GM20000 (cell line): Measurements from ENCODE around the gene CYP39A1.

ENCODE experiments used
- DNase-seq: peaks from one replicate; pipeline ENCODE4 v3.0.0; 2012; ENCODE audit warnings: low spot score
- TF ChIP-seq, protein P1 (sequence below): IDR thresholded peaks from 2 replicates; pipeline ENCODE4 v1.5.1; 2012; ENCODE audit warnings: mild to moderate bottlenecking, control low read depth; ENCODE audit errors: extremely low read depth, missing control alignments

CYP39A1 gene

DNA sequence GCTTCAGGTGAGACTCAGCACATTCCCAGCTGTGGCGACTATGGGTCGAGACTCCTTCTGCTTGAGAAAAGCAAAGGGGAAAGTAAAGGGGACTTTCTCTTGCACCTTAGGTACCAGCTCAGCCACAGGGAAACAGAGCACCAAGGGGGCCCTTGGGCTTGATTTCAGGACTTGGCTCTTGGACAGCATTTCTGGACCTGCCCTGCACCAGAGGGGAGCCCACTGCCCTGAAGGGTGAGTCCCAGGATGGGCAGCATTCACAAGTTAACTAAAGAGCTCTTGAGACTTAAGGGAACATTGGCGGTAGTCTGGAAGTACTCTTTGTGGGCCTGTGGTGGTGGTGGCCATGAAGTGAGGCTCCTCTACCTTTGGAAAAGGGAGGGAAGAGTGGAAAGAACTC lies 111.1 kb downstream of the CYP39A1 start:
- DNase-seq = no peak
- TF ChIP-seq, protein P1, sequence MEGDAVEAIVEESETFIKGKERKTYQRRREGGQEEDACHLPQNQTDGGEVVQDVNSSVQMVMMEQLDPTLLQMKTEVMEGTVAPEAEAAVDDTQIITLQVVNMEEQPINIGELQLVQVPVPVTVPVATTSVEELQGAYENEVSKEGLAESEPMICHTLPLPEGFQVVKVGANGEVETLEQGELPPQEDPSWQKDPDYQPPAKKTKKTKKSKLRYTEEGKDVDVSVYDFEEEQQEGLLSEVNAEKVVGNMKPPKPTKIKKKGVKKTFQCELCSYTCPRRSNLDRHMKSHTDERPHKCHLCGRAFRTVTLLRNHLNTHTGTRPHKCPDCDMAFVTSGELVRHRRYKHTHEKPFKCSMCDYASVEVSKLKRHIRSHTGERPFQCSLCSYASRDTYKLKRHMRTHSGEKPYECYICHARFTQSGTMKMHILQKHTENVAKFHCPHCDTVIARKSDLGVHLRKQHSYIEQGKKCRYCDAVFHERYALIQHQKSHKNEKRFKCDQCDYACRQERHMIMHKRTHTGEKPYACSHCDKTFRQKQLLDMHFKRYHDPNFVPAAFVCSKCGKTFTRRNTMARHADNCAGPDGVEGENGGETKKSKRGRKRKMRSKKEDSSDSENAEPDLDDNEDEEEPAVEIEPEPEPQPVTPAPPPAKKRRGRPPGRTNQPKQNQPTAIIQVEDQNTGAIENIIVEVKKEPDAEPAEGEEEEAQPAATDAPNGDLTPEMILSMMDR = no peak

- DNase-seq = no peak
- TF ChIP-seq, protein P1 = no peak
Observed at GRCh38 chr6:46539866-46540265, 112.8 kb downstream of the CYP39A1 start.

DNA sequence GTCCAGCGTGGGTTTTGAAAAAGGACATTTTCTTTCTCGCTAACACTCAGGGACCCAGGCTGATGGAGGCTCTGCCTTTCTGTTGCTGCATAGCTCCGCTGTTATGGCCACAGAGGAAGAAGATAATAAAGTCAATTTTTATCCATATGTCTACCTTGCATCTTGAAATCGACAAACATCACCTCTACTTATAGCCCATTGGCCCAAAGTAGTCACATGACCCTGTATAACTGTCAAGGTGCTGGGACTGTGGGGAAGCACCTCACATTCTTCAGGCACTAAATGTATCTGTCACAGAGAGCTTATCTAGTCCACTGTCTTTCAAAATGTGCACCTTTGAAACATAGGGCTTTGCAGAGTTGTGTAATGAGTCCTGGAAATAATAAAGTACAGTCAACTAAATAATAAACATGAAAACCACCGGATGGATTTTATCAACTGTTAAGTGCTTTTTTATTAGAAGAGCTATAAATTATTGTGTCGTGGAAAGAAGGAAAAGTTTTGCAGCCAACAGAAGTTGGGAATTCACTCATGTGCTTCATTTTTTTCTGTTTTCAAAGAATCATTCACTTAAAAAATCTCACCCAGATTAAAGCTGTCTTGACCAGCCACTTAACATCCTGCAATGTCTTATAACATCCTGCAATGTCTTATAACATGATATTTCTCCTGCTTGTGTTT lies 113.7 kb downstream of the CYP39A1 start:
- DNase-seq = no peak
- TF ChIP-seq, protein P1 = no peak

- no peak for DNase-seq
- TF ChIP-seq, protein P1 = no peak
Observed at GRCh38 chr6:46530896-46531295, 121.7 kb downstream of the CYP39A1 start.

GRCh38 chr6:46528961-46529750 lies 123.5 kb downstream of the CYP39A1 start:
- TF ChIP-seq, protein P1 = no peak
- DNase-seq = no peak

DNA sequence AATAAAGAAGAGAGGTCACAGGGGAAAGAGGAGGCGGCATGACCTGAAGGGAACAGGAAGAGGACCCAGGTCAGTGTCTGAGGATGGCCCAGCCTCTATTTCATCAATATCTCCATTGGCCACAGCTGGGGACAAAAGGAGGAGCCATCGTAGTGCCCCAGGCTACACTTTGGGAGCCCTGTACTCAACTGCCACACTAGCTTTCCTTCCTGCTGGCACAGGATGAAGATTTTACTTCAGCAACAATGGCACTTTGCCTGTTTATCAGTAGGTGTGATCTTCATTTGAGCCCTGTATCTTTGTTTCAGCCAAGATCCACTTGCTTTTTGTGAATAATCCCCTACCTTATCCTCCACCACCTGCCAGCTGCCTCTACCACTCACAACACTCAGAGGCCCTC lies 126.0 kb downstream of the CYP39A1 start:
- TF ChIP-seq, protein P1 = no peak
- no peak for DNase-seq

DNA sequence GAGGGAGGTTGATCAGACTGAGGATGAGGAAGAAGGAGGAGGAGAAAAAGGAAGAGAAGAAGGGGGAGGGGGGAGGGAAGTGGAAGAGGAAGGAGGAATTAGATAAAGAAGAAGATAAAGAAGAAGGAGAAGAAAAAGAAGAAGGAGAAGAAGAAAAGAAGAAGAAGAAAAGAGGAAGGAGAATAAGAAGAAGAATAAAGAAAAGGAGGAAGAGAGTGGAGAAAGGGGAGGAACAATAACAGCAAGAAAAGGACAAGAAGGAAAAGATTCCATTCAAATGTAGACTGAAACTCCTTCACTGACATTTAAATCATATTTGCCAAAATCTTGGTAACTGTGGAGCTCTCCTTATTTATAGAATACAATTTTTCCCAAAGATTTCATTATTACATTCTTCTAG lies 127.0 kb downstream of the CYP39A1 start:
- no peak for DNase-seq
- TF ChIP-seq, protein P1 = no peak
